WERI-Rb-1 (cell line): Measurements from ENCODE around the gene AGAP1.

Experiments used
- DNase-seq: peaks from one replicate; pipeline ENCODE4 v3.0.0-alpha.2; 2020
- H3K27ac ChIP-seq: fragments of 250-450 bp; sonication (Bioruptor Pico); 2 replicates; pipeline ENCODE4 v1.5.1; 2020; ENCODE audit warnings: mild to moderate bottlenecking, moderate library complexity
- H3K27me3 ChIP-seq: fragments of 250-450 bp; sonication (Bioruptor Pico); 2 replicates; pipeline ENCODE4 v1.5.1; 2021; ENCODE audit warnings: mild to moderate bottlenecking, low read depth, moderate library complexity; ENCODE audit not compliant: insufficient read depth, severe bottlenecking
- H3K36me3 ChIP-seq: fragments of 250-450 bp; sonication (Bioruptor Pico); 2 replicates; pipeline ENCODE4 v1.5.1; 2020; ENCODE audit warnings: mild to moderate bottlenecking, moderate library complexity
- H3K4me3 ChIP-seq: 2 replicates; pipeline ENCODE4 v1.5.1; 2011; ENCODE audit warnings: low read depth, mild to moderate bottlenecking, control low read depth, low read length
- H3K9me3 ChIP-seq: fragments of 250-450 bp; sonication (Bioruptor Pico); 2 replicates; pipeline ENCODE4 v1.5.1; 2021; ENCODE audit warnings: mild to moderate bottlenecking, moderate library complexity; ENCODE audit not compliant: severe bottlenecking
- TF ChIP-seq, protein P1 (sequence below): IDR thresholded peaks from 2 replicates; pipeline ENCODE4 v1.5.1; 2011; ENCODE audit warnings: low read depth, mild to moderate bottlenecking, control low read depth, inconsistent platforms, low read length

Gene AGAP1

GRCh38 chr2:235530735-235531134, 36.9 kb downstream of the AGAP1 start:
- DNase-seq = no peak
- no peaks in the 10 kb centered on the region for H3K36me3 ChIP-seq
- TF ChIP-seq, protein P1, sequence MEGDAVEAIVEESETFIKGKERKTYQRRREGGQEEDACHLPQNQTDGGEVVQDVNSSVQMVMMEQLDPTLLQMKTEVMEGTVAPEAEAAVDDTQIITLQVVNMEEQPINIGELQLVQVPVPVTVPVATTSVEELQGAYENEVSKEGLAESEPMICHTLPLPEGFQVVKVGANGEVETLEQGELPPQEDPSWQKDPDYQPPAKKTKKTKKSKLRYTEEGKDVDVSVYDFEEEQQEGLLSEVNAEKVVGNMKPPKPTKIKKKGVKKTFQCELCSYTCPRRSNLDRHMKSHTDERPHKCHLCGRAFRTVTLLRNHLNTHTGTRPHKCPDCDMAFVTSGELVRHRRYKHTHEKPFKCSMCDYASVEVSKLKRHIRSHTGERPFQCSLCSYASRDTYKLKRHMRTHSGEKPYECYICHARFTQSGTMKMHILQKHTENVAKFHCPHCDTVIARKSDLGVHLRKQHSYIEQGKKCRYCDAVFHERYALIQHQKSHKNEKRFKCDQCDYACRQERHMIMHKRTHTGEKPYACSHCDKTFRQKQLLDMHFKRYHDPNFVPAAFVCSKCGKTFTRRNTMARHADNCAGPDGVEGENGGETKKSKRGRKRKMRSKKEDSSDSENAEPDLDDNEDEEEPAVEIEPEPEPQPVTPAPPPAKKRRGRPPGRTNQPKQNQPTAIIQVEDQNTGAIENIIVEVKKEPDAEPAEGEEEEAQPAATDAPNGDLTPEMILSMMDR = no peak
- H3K27me3 ChIP-seq = no peaks in the 10 kb centered on the region
- H3K9me3 ChIP-seq = peaks cover 6% of the 10 kb centered on the region
- no peak overlapping the region for H3K4me3 ChIP-seq
- no peak overlapping the region for H3K27ac ChIP-seq

DNA sequence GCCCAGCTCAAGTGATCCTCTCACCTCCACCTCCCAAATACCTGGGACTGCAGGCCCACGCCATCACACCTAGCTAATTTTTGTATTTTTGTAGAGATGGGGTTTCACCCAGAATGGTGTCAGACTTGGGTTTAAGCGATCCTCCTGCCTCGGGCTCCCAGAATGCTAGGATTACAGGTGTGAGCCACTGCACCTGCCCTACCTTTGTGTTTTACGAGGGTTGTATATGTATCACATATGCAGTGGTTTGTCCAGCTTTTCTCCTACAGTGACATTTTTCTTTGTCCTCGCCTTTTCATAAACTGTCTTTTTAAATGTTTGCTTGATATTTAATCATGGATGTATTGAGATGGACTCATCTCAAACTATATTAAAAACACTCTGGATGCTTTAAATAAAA, 38.5 kb downstream of the AGAP1 start:
- Histone ChIP-seq H3K9me3 (peaks cover 6% of the 10 kb centered on the region), H3K27me3 (no peaks in the 10 kb centered on the region), H3K4me3 (no peak overlapping the region), H3K27ac (no peak overlapping the region), H3K36me3 (no peaks in the 10 kb centered on the region)
- no peak for DNase-seq
- TF ChIP-seq, protein P1 = no peak

GRCh38 chr2:235533198-235533597, 39.4 kb downstream of the AGAP1 start:
- DNase-seq = no peak
- Histone ChIP-seq H3K36me3 (no peaks in the 10 kb centered on the region), H3K9me3 (peaks cover 6% of the 10 kb centered on the region), H3K27me3 (no peaks in the 10 kb centered on the region), H3K4me3 (no peak overlapping the region), H3K27ac (no peak overlapping the region)
- TF ChIP-seq, protein P1 = no peak

DNA sequence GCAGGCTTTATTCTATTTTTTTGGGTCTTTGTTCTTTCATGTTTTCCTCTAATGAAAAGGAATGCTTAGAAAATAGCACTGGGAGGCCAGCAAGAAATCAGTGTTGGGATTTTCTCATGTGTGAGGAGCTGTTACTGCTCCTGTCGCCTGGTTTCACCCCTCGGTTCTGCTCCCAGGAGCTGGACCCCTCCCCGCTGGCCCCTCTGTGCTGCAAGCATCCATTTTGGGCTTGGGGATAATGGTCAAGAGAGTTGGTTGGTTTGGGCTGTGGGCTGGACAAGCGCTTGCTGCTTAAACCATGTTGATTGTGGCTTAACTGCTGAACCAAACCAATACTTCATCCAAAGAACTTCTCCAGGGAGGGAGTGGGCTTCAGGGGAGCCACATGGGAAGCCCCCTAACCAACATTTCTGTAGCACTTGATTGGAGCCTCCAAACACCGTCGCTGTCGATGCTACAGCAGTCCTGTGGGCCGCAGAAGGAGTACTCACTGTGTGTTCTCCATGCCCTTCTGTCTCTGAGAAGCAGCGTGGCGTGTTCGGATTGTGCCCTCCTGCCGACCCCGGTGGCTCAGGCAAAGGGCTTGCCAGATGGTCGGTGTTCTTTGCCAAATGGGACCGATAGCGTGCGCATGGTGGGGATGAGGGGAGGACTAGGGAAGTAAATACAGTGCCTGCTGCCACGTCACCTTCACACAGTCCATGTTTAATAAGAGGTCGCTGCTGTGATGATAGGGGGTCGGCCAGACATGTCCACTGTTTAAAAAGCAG, 40.0 kb downstream of the AGAP1 start:
- peaks cover 6% of the 10 kb centered on the region for H3K9me3 ChIP-seq
- no peaks in the 10 kb centered on the region for H3K36me3 ChIP-seq
- TF ChIP-seq, protein P1 = no peak
- no peak overlapping the region for H3K27ac ChIP-seq
- DNase-seq = no peak
- no peaks in the 10 kb centered on the region for H3K27me3 ChIP-seq
- H3K4me3 ChIP-seq = no peak overlapping the region

DNA sequence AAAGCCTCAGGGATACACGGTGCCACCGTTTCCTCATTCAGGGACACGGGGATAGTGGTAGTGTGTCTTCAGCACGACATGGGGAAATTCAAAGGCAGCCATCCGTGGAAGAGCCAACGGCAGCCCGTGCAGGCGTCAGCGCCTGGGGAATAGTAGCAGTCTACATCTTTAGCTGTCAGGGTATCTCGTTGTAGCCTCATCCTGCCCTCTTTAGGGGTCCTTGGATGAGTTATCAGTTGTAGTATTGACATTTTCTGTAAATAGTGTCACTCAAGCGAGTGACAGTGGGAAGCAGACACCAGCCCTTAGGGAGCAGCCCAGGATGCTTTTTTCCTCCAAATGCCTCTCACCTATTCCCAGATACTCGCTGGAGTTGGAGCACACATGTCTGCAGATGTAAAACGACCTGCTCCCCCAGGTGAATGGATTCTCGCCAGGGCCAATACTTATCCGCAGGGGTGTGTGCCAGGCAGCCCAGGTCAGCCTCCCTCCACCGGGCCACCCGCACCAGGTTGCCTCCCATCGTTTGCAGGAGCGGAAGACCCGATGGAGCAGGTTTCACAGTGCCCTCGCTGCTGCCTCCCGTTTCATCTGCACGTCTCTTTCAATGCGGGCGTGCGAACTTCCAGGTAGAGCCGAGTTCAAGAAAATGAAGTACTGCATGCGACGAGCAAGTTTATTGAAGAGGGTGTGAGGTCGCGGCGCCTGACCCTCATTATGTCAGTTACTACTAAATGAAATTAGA, 41.0 kb downstream of the AGAP1 start:
- DNase-seq = no peak
- H3K36me3 ChIP-seq = no peaks in the 10 kb centered on the region
- H3K9me3 ChIP-seq = peaks cover 6% of the 10 kb centered on the region
- no peak overlapping the region for H3K27ac ChIP-seq
- H3K4me3 ChIP-seq = no peak overlapping the region
- H3K27me3 ChIP-seq = no peaks in the 10 kb centered on the region
- TF ChIP-seq, protein P1 = no peak
